H9 (cell line): ENCODE measurements around the gene ALKBH2. TPM values are rescaled to one million over a fixed set of nuclear protein-coding genes. Genes with fewer than 3 reads are reported as not detected.

Experiments used
- DNase-seq: peaks from one replicate; pipeline ENCODE4 v3.0.0-alpha.2; 2017
- H2AFZ ChIP-seq: one replicate; pipeline ENCODE4 v1.6.1; 2013; ENCODE audit warnings: mild to moderate bottlenecking, low read length, control low read depth, moderate library complexity
- H2AK5ac ChIP-seq: 2 replicates; pipeline ENCODE4 v1.6.1; 2013; ENCODE audit warnings: low read length, control low read depth, mixed read lengths; ENCODE audit not compliant: insufficient read length
- H2BK120ac ChIP-seq: one replicate; pipeline ENCODE4 v1.6.1; 2013; ENCODE audit warnings: low read depth, mild to moderate bottlenecking, low read length, control low read depth, inconsistent platforms; ENCODE audit not compliant: poor library complexity, severe bottlenecking
- H2BK12ac ChIP-seq: 2 replicates; pipeline ENCODE4 v1.6.1; 2013; ENCODE audit warnings: low read length, control low read depth, mixed read lengths, low read depth; ENCODE audit not compliant: insufficient read length
- H2BK15ac ChIP-seq: 2 replicates; pipeline ENCODE4 v1.6.1; 2013; ENCODE audit warnings: low read depth, low read length, control low read depth
- H2BK20ac ChIP-seq: one replicate; pipeline ENCODE4 v1.6.1; 2013; ENCODE audit warnings: low read depth, mild to moderate bottlenecking, low read length, control low read depth, inconsistent platforms; ENCODE audit not compliant: poor library complexity, severe bottlenecking
- H2BK5ac ChIP-seq: 2 replicates; pipeline ENCODE4 v1.6.1; 2013; ENCODE audit warnings: low read length, control low read depth, mixed read lengths; ENCODE audit not compliant: insufficient read length
- H3K14ac ChIP-seq: 2 replicates; pipeline ENCODE4 v1.6.1; 2013; ENCODE audit warnings: low read length, control low read depth; ENCODE audit not compliant: insufficient read depth
- H3K18ac ChIP-seq: 2 replicates; pipeline ENCODE4 v1.6.1; 2013; ENCODE audit warnings: low read depth, mild to moderate bottlenecking, mixed read lengths, low read length, control low read depth; ENCODE audit not compliant: insufficient read length
- H3K23ac ChIP-seq: 2 replicates; pipeline ENCODE4 v1.6.1; 2013; ENCODE audit warnings: low read length, control low read depth, mixed read lengths, low read depth; ENCODE audit not compliant: insufficient read length
- H3K23me2 ChIP-seq: 2 replicates; pipeline ENCODE4 v1.6.1; 2013; ENCODE audit warnings: low read depth, mild to moderate bottlenecking, mixed read lengths, low read length, control low read depth; ENCODE audit not compliant: insufficient read length, poor library complexity, severe bottlenecking
- H3K27ac ChIP-seq: 2 replicates; pipeline ENCODE4 v1.5.1; 2013; ENCODE audit warnings: low read length, control low read depth, mixed read lengths, low read depth; ENCODE audit not compliant: insufficient read length
- H3K27me3 ChIP-seq: 2 replicates; pipeline ENCODE4 v1.6.1; 2013; ENCODE audit warnings: low read length, control low read depth, inconsistent platforms; ENCODE audit not compliant: insufficient read depth
- H3K4ac ChIP-seq: 2 replicates; pipeline ENCODE4 v1.6.1; 2013; ENCODE audit warnings: low read depth, mild to moderate bottlenecking, control low read depth, inconsistent platforms, low read length, moderate library complexity
- H3K4me1 ChIP-seq: 2 replicates; pipeline ENCODE4 v1.6.1; 2013; ENCODE audit warnings: low read length, control low read depth, inconsistent platforms; ENCODE audit not compliant: insufficient read depth
- H3K4me2 ChIP-seq: 2 replicates; pipeline ENCODE4 v1.6.1; 2013; ENCODE audit warnings: low read length, control low read depth, mixed read lengths; ENCODE audit not compliant: insufficient read length, insufficient read depth
- H3K56ac ChIP-seq: 2 replicates; pipeline ENCODE4 v1.6.1; 2013; ENCODE audit warnings: low read depth, mild to moderate bottlenecking, mixed read lengths, low read length, control low read depth; ENCODE audit not compliant: insufficient read length
- H3K79me1 ChIP-seq: 2 replicates; pipeline ENCODE4 v1.6.1; 2013; ENCODE audit warnings: low read depth, mild to moderate bottlenecking, moderate library complexity, low read length, control low read depth, inconsistent platforms; ENCODE audit not compliant: insufficient read depth, poor library complexity, severe bottlenecking
- H3K79me2 ChIP-seq: 2 replicates; pipeline ENCODE4 v1.6.1; 2013; ENCODE audit warnings: low read length, control low read depth, inconsistent platforms; ENCODE audit not compliant: insufficient read depth
- H3K9ac ChIP-seq: 2 replicates; pipeline ENCODE4 v1.6.1; 2013; ENCODE audit warnings: low read length, control low read depth, mixed read lengths; ENCODE audit not compliant: insufficient read length; ENCODE audit errors: extremely low read depth
- H3K9me3 ChIP-seq: one replicate; pipeline ENCODE4 v1.6.1; 2013; ENCODE audit warnings: low read depth, low read length, inconsistent platforms; ENCODE audit not compliant: control insufficient read depth
- H3T11ph ChIP-seq: one replicate; pipeline ENCODE4 v1.6.1; 2013; ENCODE audit warnings: mild to moderate bottlenecking, low read length, control low read depth, inconsistent platforms
- H4K20me1 ChIP-seq: one replicate; pipeline ENCODE4 v1.6.1; 2013; ENCODE audit not compliant: control insufficient read depth, insufficient read length, insufficient read depth
- H4K5ac ChIP-seq: 2 replicates; pipeline ENCODE4 v1.6.1; 2013; ENCODE audit warnings: low read depth, mild to moderate bottlenecking, mixed read lengths, low read length, control low read depth; ENCODE audit not compliant: insufficient read length
- H4K8ac ChIP-seq: replicated peaks from 2 replicates; pipeline ENCODE4 v1.6.1; 2013; ENCODE audit warnings: low read length, control low read depth, mixed read lengths, low read depth; ENCODE audit not compliant: insufficient read length
- H4K91ac ChIP-seq: 2 replicates; pipeline ENCODE4 v1.6.1; 2013; ENCODE audit warnings: low read depth, mild to moderate bottlenecking, moderate library complexity, mixed read lengths, low read length, control low read depth; ENCODE audit not compliant: insufficient read length
- H3K27ac Mint-ChIP-seq, 3 experiments: 2 replicates in 2 of 3; 3 replicates in 1 of 3; pipeline ENCODE4 v1.8.0; 2020 to 2021; ENCODE audit warnings: mixed read lengths in 3 of 3, mild to moderate bottlenecking in 1 of 3, moderate library complexity in 1 of 3
- H3K27me3 Mint-ChIP-seq: 2 replicates; pipeline ENCODE4 v1.8.0; 2021; ENCODE audit warnings: low read depth, mild to moderate bottlenecking, moderate library complexity, mixed read lengths
- H3K36me3 Mint-ChIP-seq, 3 experiments: 2 replicates in 2 of 3; 3 replicates in 1 of 3; pipeline ENCODE4 v1.8.0; 2020 to 2021; ENCODE audit warnings: low read depth in 3 of 3, mixed read lengths in 3 of 3; ENCODE audit not compliant: insufficient read depth in 1 of 3
- H3K4me1 Mint-ChIP-seq, 2 experiments: 2 replicates each; pipeline ENCODE4 v1.8.0; 2020; ENCODE audit warnings: mixed read lengths in 2 of 2
- H3K4me3 Mint-ChIP-seq, 2 experiments: 2 replicates in 1 of 2; 3 replicates in 1 of 2; pipeline ENCODE4 v1.8.0; 2020 to 2021; ENCODE audit warnings: mild to moderate bottlenecking in 2 of 2, mixed read lengths in 2 of 2, moderate library complexity in 1 of 2
- H3K9me3 Mint-ChIP-seq, 2 experiments: 2 replicates in 1 of 2; 3 replicates in 1 of 2; pipeline ENCODE4 v1.8.0; 2020; ENCODE audit warnings: mild to moderate bottlenecking in 2 of 2, mixed read lengths in 2 of 2, moderate library complexity in 1 of 2
- WGBS: extraction: QIAGEN DNeasy Blood & Tissue Kit; methylation state at CpG from one replicate; pipeline ENCODE4 v1.1.7; 2013; ENCODE audit warnings: missing lambda C conversion rate, low lambda C conversion rate, mixed read lengths; ENCODE audit not compliant: insufficient read length; ENCODE audit errors: extremely low coverage; 5-methylcytosine and 5-hydroxymethylcytosine counted together
- total RNA-seq: library from RNA; stranded (reverse); gene quantifications from 2 replicates; pipeline ENCODE4 v1.2.1, GENCODE V29; 2021
- TF ChIP-seq, protein P1 (sequence below): fragments of 200-600 bp; sonication (generic); conservative IDR thresholded peaks from 3 replicates; pipeline ENCODE4 v1.8.0; 2021; ENCODE audit warnings: antibody characterized with exemption, mild to moderate bottlenecking

The ALKBH2 gene
- total RNA-seq, 1 experiment from 2014 or later, result 24.4 TPM

- Mint-ChIP-seq H3K36me3 (no peaks in the 10 kb centered on the region), H3K4me1 (no peaks in the 10 kb centered on the region), H3K4me3 (no peak overlapping the region), H3K27me3 (peaks cover 22% of the 10 kb centered on the region), H3K27ac (no peak overlapping the region), H3K9me3 (peaks cover 3 to 4% of the 10 kb centered on the region in 2 experiments; a peak in 3 of 5 replicates)
- Histone ChIP-seq H2BK5ac (no peak overlapping the region), H2BK20ac (no peak overlapping the region), H3T11ph (no peak overlapping the region), H2BK120ac (no peak overlapping the region), H2BK15ac (no peak overlapping the region), H3K23ac (no peak overlapping the region), H3K4ac (no peak overlapping the region), H3K23me2 (no peaks in the 10 kb centered on the region), H2AFZ (no peak overlapping the region), H3K27me3 (no peaks in the 10 kb centered on the region), H3K18ac (no peak overlapping the region), H3K27ac (no peak overlapping the region), H2AK5ac (no peak overlapping the region), H3K14ac (no peak overlapping the region), H4K20me1 (no peaks in the 10 kb centered on the region), H3K9ac (no peak overlapping the region), H4K8ac (no peak overlapping the region), H4K91ac (no peak overlapping the region), H3K56ac (no peak overlapping the region), H3K9me3 (no peaks in the 10 kb centered on the region), H3K4me1 (no peaks in the 10 kb centered on the region), H2BK12ac (no peak overlapping the region), H3K79me2 (no peaks in the 10 kb centered on the region), H4K5ac (no peak overlapping the region), H3K79me1 (no peaks in the 10 kb centered on the region), H3K4me2 (no peak overlapping the region)
- DNase-seq, result no peak
- TF ChIP-seq, protein P1, sequence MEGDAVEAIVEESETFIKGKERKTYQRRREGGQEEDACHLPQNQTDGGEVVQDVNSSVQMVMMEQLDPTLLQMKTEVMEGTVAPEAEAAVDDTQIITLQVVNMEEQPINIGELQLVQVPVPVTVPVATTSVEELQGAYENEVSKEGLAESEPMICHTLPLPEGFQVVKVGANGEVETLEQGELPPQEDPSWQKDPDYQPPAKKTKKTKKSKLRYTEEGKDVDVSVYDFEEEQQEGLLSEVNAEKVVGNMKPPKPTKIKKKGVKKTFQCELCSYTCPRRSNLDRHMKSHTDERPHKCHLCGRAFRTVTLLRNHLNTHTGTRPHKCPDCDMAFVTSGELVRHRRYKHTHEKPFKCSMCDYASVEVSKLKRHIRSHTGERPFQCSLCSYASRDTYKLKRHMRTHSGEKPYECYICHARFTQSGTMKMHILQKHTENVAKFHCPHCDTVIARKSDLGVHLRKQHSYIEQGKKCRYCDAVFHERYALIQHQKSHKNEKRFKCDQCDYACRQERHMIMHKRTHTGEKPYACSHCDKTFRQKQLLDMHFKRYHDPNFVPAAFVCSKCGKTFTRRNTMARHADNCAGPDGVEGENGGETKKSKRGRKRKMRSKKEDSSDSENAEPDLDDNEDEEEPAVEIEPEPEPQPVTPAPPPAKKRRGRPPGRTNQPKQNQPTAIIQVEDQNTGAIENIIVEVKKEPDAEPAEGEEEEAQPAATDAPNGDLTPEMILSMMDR, result no peak
- WGBS, result no CpG with 5 or more reads among the region's 5 CpGs
Observed at GRCh38 chr12:109044241-109044640, 49.0 kb downstream of the ALKBH2 start.

Other genes with a start within 250 kb of the ALKBH2 start
- gene SSH1, start 235.9 kb downstream of the ALKBH2 start, total RNA-seq, result 21.8 and 24.0 TPM in 2 replicates
- not detected in 2 replicates for gene DAO, start 213.4 kb downstream of the ALKBH2 start, total RNA-seq
- 0.11 and 0.15 TPM in 2 replicates for gene SVOP, start 72.4 kb downstream of the ALKBH2 start, total RNA-seq
- 6.3 and 7.8 TPM in 2 replicates for gene USP30, start 40.9 kb downstream of the ALKBH2 start, total RNA-seq
- 188 and 195 TPM in 2 replicates for gene UNG, start 4.1 kb upstream of the ALKBH2 start, total RNA-seq
- 14.2 and 17.3 TPM in 2 replicates for gene ACACB, start 23.1 kb upstream of the ALKBH2 start, total RNA-seq
- 0.29 and 0.39 TPM in 2 replicates for gene FOXN4, start 215.8 kb upstream of the ALKBH2 start, total RNA-seq